HCT116 (cell line): ENCODE results near the gene MLLT6. TPM values are rescaled to one million over a fixed set of nuclear protein-coding genes. Genes with fewer than 3 reads are reported as not detected.

ENCODE experiments used
- ATAC-seq: fragments of 200-7000 bp; cut with Tn5 transposase; 2 replicates; pipeline ENCODE4 v1.9.1; 2020; ENCODE audit warnings: mild to moderate bottlenecking, moderate library complexity
- BruUV-seq: library from RNA; stranded (reverse); fragments of 400-500 nt; replicated peaks from 2 replicates; lab custom pipeline; 2021; lab: Mats Ljungman, UMichigan
- CTCF ChIA-PET: fragments of 300-600 bp; sonication (Branson Sonifier 250); formaldehyde crosslinking; loops from one replicate; lab custom pipeline; 2021; ENCODE audit warnings: antibody characterized with exemption; lab: Charles Lee
- POLR2A ChIA-PET: fragments of 300-600, 350-600 bp; sonication (Branson Sonifier 250); formaldehyde crosslinking; loops from one replicate; lab custom pipeline; 2021; ENCODE audit warnings: antibody characterized with exemption; lab: Charles Lee
- RAD21 ChIA-PET, 2 experiments: fragments of 300-600 bp; sonication (Branson Sonifier 250); formaldehyde crosslinking; loops; one replicate each; lab custom pipeline; 2023; ENCODE audit warnings: low total read pairs in 2 of 2; ENCODE audit not compliant: uncharacterized antibody in 2 of 2, unreplicated experiment in 2 of 2, low non-redundant PET in 1 of 2; lab: Charles Lee
- DNase-seq: peaks from one replicate; pipeline ENCODE4 v3.0.0-alpha.2; 2010; ENCODE audit warnings: low read depth, low spot score
- H2AFZ ChIP-seq: fragments of 200-600 bp; shearing (Covaris generic), sonication (generic); 2 replicates; pipeline ENCODE4 v1.6.1; 2017; ENCODE audit warnings: low read depth, mixed run types, mixed read lengths, antibody characterized with exemption, low read length; ENCODE audit not compliant: poor library complexity, severe bottlenecking
- H3K27ac ChIP-seq: 2 replicates; pipeline ENCODE4 v1.5.1; 2012; ENCODE audit warnings: low read depth, low read length
- H3K27me3 ChIP-seq: fragments of 200-600 bp; sonication (generic); 2 replicates; pipeline ENCODE4 v1.6.1; 2016; ENCODE audit warnings: mixed run types, low read length, mixed read lengths; ENCODE audit not compliant: insufficient read depth
- H3K36me3 ChIP-seq, 2 experiments: fragments of 200-500 bp in 1 of 2; fragments of 200-600 bp in 1 of 2; sonication (Bioruptor generic) in 1 of 2; sonication (generic) in 1 of 2; 2 replicates each; pipeline versions ENCODE4 v1.5.1 to v1.6.1; 2014 to 2016; ENCODE audit warnings: low read length in 2 of 2, inconsistent platforms in 1 of 2, mixed read lengths in 1 of 2, mixed run types in 1 of 2; ENCODE audit not compliant: insufficient read depth in 2 of 2, control insufficient read depth in 1 of 2
- H3K4me1 ChIP-seq, 2 experiments: fragments of 200-600 bp in 1 of 2; sonication (generic) in 1 of 2; 2 replicates each; pipeline versions ENCODE4 v1.5.1 to v1.6.1; 2012 to 2017; ENCODE audit warnings: low read length in 2 of 2, inconsistent platforms in 1 of 2, mild to moderate bottlenecking in 1 of 2, mixed read lengths in 1 of 2, mixed run types in 1 of 2, moderate library complexity in 1 of 2; ENCODE audit not compliant: insufficient read depth in 2 of 2, control insufficient read depth in 1 of 2
- H3K4me2 ChIP-seq: fragments of 200-600 bp; sonication (generic); 2 replicates; pipeline ENCODE4 v1.6.1; 2017; ENCODE audit warnings: mixed run types, low read length, mixed read lengths
- H3K4me3 ChIP-seq, 2 experiments: fragments of 200-600 bp in 1 of 2; sonication (generic) in 1 of 2; replicated peaks in 1 of 2; 2 replicates each; pipeline ENCODE4 v1.5.1; 2011 to 2016; ENCODE audit warnings: low read length in 2 of 2, control low read depth in 1 of 2, low read depth in 1 of 2, mild to moderate bottlenecking in 1 of 2, mixed read lengths in 1 of 2, mixed run types in 1 of 2
- H3K79me2 ChIP-seq: fragments of 200-600 bp; sonication (generic); 2 replicates; pipeline ENCODE4 v1.6.1; 2017; ENCODE audit warnings: mild to moderate bottlenecking, mixed run types, low read length, moderate library complexity, mixed read lengths; ENCODE audit not compliant: insufficient read depth
- H3K9ac ChIP-seq: fragments of 200-600 bp; sonication (generic); 2 replicates; pipeline ENCODE4 v1.6.1; 2016; ENCODE audit warnings: low read length, mixed read lengths
- H3K9me2 ChIP-seq: fragments of 200-600 bp; sonication (generic), shearing (Covaris generic); 2 replicates; pipeline ENCODE4 v1.6.1; 2017; ENCODE audit warnings: mixed run types, mild to moderate bottlenecking, moderate library complexity; ENCODE audit not compliant: insufficient read depth
- H3K9me3 ChIP-seq, 2 experiments: fragments of 200-500 bp in 1 of 2; fragments of 200-600 bp in 1 of 2; sonication (Bioruptor generic) in 1 of 2; sonication (generic) in 1 of 2; 2 replicates each; pipeline ENCODE4 v1.6.1; 2014 to 2017; ENCODE audit warnings: low read length in 2 of 2, mixed read lengths in 2 of 2, inconsistent platforms in 1 of 2, low read depth in 1 of 2, mild to moderate bottlenecking in 1 of 2, mixed run types in 1 of 2, moderate library complexity in 1 of 2; ENCODE audit not compliant: control insufficient read depth in 1 of 2, insufficient read depth in 1 of 2
- H4K20me1 ChIP-seq: fragments of 200-600 bp; sonication (generic), shearing (Covaris generic); 2 replicates; pipeline ENCODE4 v1.6.1; 2017; ENCODE audit warnings: mixed run types, mild to moderate bottlenecking, moderate library complexity; ENCODE audit not compliant: insufficient read depth
- CBX3 ChIP-seq: IDR thresholded peaks from 2 replicates; pipeline ENCODE4 v1.6.1; 2012; ENCODE audit warnings: low read depth
- EGR1 ChIP-seq: IDR thresholded peaks from 2 replicates; pipeline ENCODE4 v1.6.1; 2012; ENCODE audit warnings: low read depth
- EZH2 ChIP-seq: fragments of 200-600 bp; sonication (generic); IDR thresholded peaks from 2 replicates; pipeline ENCODE4 v1.6.1; 2017; ENCODE audit warnings: antibody characterized with exemption, mixed run types
- FOSL1 ChIP-seq: IDR thresholded peaks from 2 replicates; pipeline ENCODE4 v1.6.1; 2012; ENCODE audit warnings: low read depth
- JUND ChIP-seq: IDR thresholded peaks from 2 replicates; pipeline ENCODE4 v1.6.1; 2012
- POLR2A ChIP-seq: IDR thresholded peaks from 2 replicates; pipeline ENCODE4 v1.7.0; 2011; ENCODE audit warnings: borderline replicate concordance; ENCODE audit not compliant: insufficient read depth, insufficient read length; ENCODE audit errors: extremely low read depth
- POLR2AphosphoS5 ChIP-seq: IDR thresholded peaks from 2 replicates; pipeline ENCODE4 v1.6.1; 2011; ENCODE audit warnings: mild to moderate bottlenecking, low read depth, low read length, moderate library complexity
- RAD21 ChIP-seq: IDR thresholded peaks from 2 replicates; pipeline ENCODE4 v1.6.1; 2012; ENCODE audit warnings: low read depth, mild to moderate bottlenecking
- SIN3A ChIP-seq: IDR thresholded peaks from 2 replicates; pipeline ENCODE4 v1.6.1; 2012; ENCODE audit warnings: low read depth
- SP1 ChIP-seq: IDR thresholded peaks from 2 replicates; pipeline ENCODE4 v1.6.1; 2012; ENCODE audit warnings: low read depth
- SRF ChIP-seq: IDR thresholded peaks from 2 replicates; pipeline ENCODE4 v1.6.1; 2012; ENCODE audit warnings: low read depth
- TCF7L2 ChIP-seq: IDR thresholded peaks from 2 replicates; pipeline ENCODE4 v1.7.0; 2011; ENCODE audit warnings: borderline replicate concordance, inconsistent platforms; ENCODE audit not compliant: insufficient read depth, insufficient read length; ENCODE audit errors: extremely low read depth
- YY1 ChIP-seq: IDR thresholded peaks from 2 replicates; pipeline ENCODE4 v1.6.1; 2011; ENCODE audit warnings: low read length, low read depth, moderate library complexity, mild to moderate bottlenecking; ENCODE audit not compliant: insufficient replicate concordance; ENCODE audit errors: extremely low read depth
- ZFX ChIP-seq: fragments of 450-650 bp; IDR thresholded peaks from 2 replicates; pipeline ENCODE4 v1.6.1; 2017
- intact Hi-C: fragments of 100-400 bp; cut with micrococcal nuclease; formaldehyde crosslinking; loops from 2 replicates; pipeline ENCODE4 v1.10.0; 2022
- total RNA-seq: library from RNA; stranded (reverse); gene quantifications from one replicate; pipeline ENCODE4 v1.2.1, GENCODE V29; 2021; ENCODE audit not compliant: unreplicated experiment
- TF ChIP-seq, protein P1 (sequence below): IDR thresholded peaks from 2 replicates; pipeline ENCODE4 v1.6.1; 2012
- TF ChIP-seq, protein P2 (sequence below), 3 experiments: fragments of 200-600 bp in 1 of 3; sonication (generic) in 1 of 3; IDR thresholded peaks in 2 of 3; conservative IDR thresholded peaks in 1 of 3; 2 replicates each; pipeline ENCODE4 v1.5.1; 2012 to 2017; ENCODE audit warnings: low read depth in 2 of 3, low read length in 2 of 3, antibody characterized with exemption in 1 of 3, borderline replicate concordance in 1 of 3, control low read depth in 1 of 3, mild to moderate bottlenecking in 1 of 3, mixed read lengths in 1 of 3, mixed run types in 1 of 3, moderate library complexity in 1 of 3; ENCODE audit not compliant: insufficient read depth in 1 of 3

MLLT6 gene
- total RNA-seq, 1 experiment from 2014 or later = 110 TPM

- Histone ChIP-seq H2AFZ (no peak overlapping the region), H4K20me1 (no peaks in the 10 kb centered on the region), H3K36me3 (peaks cover 13 to 16% of the 10 kb centered on the region in 2 experiments; a peak in 3 of 4 replicates), H3K9ac (no peak overlapping the region), H3K4me2 (no peak overlapping the region), H3K9me2 (no peaks in the 10 kb centered on the region), H3K27me3 (no peaks in the 10 kb centered on the region), H3K9me3 (no peaks in the 10 kb centered on the region), H3K4me1 (peaks cover 21 to 29% of the 10 kb centered on the region in 2 experiments), H3K4me3 (no peak overlapping the region), H3K27ac (no peak overlapping the region), H3K79me2 (peaks cover 64% of the 10 kb centered on the region)
- CTCF ChIA-PET = no interaction called here
- DNase-seq = no peak
- intact Hi-C loops = no loop called here
- POLR2A ChIA-PET = no interaction called here
- TF ChIP-seq FOSL1 (no peak), CBX3 (no peak), TCF7L2 (no peak)
- no peak for ATAC-seq
- BruUV-seq = no TSS peak
- RAD21 ChIA-PET = no interaction called here
Observed at GRCh38 chr17:38741921-38742410, 36.9 kb downstream of the MLLT6 start.

DNA sequence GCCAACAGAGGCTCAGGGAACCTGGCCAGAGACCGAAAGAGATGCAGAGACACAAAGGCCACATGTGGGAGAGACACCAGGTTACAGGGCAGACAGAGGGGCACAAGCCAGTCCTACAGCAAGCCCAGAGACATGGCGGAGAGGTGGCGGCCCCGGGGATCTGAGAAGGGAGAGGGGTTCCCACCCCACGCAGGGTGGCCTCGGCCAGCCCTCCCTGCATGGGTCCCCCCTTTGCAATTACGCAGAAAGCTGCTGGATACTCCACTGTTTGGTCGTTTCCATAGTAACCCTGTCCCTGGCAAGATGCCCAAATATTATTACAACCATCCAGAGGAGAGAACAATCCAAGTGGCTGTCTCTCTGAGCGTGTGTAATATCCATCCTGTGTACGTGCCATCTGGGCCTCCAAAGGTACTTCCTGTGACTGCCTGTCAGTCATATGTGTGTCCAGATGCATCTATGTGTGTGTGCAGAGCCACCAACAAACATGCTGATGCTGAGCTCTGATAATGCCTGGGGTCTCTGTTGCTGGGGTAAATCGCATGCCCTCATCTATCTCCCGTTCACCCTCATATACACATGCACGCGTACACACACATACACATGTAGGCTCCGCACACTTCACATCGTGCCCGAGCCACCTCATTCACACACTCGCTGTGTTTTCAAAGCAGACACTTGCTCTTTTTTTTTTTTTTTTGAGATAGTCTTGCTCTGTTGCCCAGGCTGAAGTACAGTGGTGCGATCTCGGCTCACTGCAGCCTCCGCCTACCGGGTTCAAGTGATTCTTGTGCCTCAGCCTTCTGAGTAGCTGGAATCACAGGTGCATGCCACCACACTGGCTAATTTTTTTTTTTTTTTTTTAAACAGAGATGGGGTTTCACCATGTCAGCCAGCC lies 37.6 kb downstream of the MLLT6 start:
- Histone ChIP-seq H2AFZ (no peak overlapping the region), H3K9me2 (no peaks in the 10 kb centered on the region), H3K9ac (no peak overlapping the region), H3K4me1 (peaks cover 21 to 33% of the 10 kb centered on the region in 2 experiments), H3K36me3 (peaks cover 13 to 16% of the 10 kb centered on the region in 2 experiments; a peak in 3 of 4 replicates), H4K20me1 (no peaks in the 10 kb centered on the region), H3K27ac (no peak overlapping the region), H3K4me3 (no peak overlapping the region), H3K79me2 (peaks cover 71% of the 10 kb centered on the region), H3K4me2 (no peak overlapping the region), H3K27me3 (no peaks in the 10 kb centered on the region), H3K9me3 (no peaks in the 10 kb centered on the region)
- POLR2A ChIA-PET = no interaction called here
- BruUV-seq = no TSS peak
- CTCF ChIA-PET = no interaction called here
- DNase-seq (no peak), ATAC-seq (no peak)
- intact Hi-C loops = no loop called here
- RAD21 ChIA-PET = no interaction called here
- TF ChIP-seq CBX3 (no peak), RAD21 (no peak), YY1 (no peak), EGR1 (no peak), POLR2AphosphoS5 (no peak), JUND (no peak), TCF7L2 (no peak), SRF (no peak), SIN3A (no peak), ZFX (no peak), EZH2 (no peak), SP1 (no peak), POLR2A (no peak)
- TF ChIP-seq, protein P1, sequence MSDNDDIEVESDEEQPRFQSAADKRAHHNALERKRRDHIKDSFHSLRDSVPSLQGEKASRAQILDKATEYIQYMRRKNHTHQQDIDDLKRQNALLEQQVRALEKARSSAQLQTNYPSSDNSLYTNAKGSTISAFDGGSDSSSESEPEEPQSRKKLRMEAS = no peak
- TF ChIP-seq, protein P2, sequence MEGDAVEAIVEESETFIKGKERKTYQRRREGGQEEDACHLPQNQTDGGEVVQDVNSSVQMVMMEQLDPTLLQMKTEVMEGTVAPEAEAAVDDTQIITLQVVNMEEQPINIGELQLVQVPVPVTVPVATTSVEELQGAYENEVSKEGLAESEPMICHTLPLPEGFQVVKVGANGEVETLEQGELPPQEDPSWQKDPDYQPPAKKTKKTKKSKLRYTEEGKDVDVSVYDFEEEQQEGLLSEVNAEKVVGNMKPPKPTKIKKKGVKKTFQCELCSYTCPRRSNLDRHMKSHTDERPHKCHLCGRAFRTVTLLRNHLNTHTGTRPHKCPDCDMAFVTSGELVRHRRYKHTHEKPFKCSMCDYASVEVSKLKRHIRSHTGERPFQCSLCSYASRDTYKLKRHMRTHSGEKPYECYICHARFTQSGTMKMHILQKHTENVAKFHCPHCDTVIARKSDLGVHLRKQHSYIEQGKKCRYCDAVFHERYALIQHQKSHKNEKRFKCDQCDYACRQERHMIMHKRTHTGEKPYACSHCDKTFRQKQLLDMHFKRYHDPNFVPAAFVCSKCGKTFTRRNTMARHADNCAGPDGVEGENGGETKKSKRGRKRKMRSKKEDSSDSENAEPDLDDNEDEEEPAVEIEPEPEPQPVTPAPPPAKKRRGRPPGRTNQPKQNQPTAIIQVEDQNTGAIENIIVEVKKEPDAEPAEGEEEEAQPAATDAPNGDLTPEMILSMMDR (IDR thresholded peaks at IDR 0.05 in 2 of 3, conservative IDR thresholded peaks at IDR 0.05 in 1 of 3; ENCODE audit: borderline replicate concordance in 1 of 3, insufficient read depth in 1 of 3, low read depth in 2 of 3, low read length in 2 of 3) = no peak
